Smooth muscle cell (in vitro differentiated cells): ENCODE data around the gene GLDC. TPM values are rescaled to one million over a fixed set of nuclear protein-coding genes. Genes with fewer than 3 reads are reported as not detected.

Experiments used
- DNase-seq: peaks from one replicate; lab custom pipeline; 2025; ENCODE audit not compliant: unreplicated experiment; lab: John Stamatoyannopoulos, UW
- H2AFZ ChIP-seq: fragments of 200-600 bp; sonication (generic); 2 replicates; pipeline ENCODE4 v1.6.0; 2016; ENCODE audit warnings: antibody characterized with exemption, low read depth, mild to moderate bottlenecking
- H3F3A ChIP-seq: fragments of 200-600 bp; sonication (generic); 2 replicates; pipeline ENCODE4 v1.6.0; 2017; ENCODE audit warnings: antibody characterized with exemption, low read depth
- H3K27ac ChIP-seq: fragments of 200-600 bp; sonication (generic); 2 replicates; pipeline ENCODE4 v1.5.1; 2016; ENCODE audit warnings: low read depth, mild to moderate bottlenecking
- H3K27me3 ChIP-seq: fragments of 200-600 bp; sonication (generic); 2 replicates; pipeline ENCODE4 v1.6.1; 2016; ENCODE audit warnings: low read depth, mild to moderate bottlenecking
- H3K36me3 ChIP-seq: fragments of 200-600 bp; sonication (generic); 2 replicates; pipeline ENCODE4 v1.5.1; 2016; ENCODE audit warnings: low read depth
- H3K4me1 ChIP-seq: fragments of 200-600 bp; sonication (generic); 2 replicates; pipeline ENCODE4 v1.5.1; 2016; ENCODE audit warnings: low read depth
- H3K4me2 ChIP-seq: fragments of 200-600 bp; sonication (generic); 2 replicates; pipeline ENCODE4 v1.6.0; 2016; ENCODE audit warnings: mild to moderate bottlenecking
- H3K4me3 ChIP-seq: fragments of 200-600 bp; sonication (generic); 2 replicates; pipeline ENCODE4 v1.5.1; 2016; ENCODE audit warnings: mild to moderate bottlenecking
- H3K79me2 ChIP-seq: fragments of 200-600 bp; sonication (generic); 2 replicates; pipeline ENCODE4 v1.6.0; 2016; ENCODE audit warnings: low read depth, mild to moderate bottlenecking
- H3K9ac ChIP-seq: fragments of 200-600 bp; sonication (generic); 2 replicates; pipeline ENCODE4 v1.6.0; 2016; ENCODE audit warnings: low read depth
- H3K9me3 ChIP-seq: fragments of 200-600 bp; sonication (generic); replicated peaks from 2 replicates; pipeline ENCODE4 v1.5.1; 2016; ENCODE audit warnings: low read depth
- H4K20me1 ChIP-seq: fragments of 200-600 bp; sonication (generic); 2 replicates; pipeline ENCODE4 v1.6.0; 2016; ENCODE audit warnings: low read depth
- WGBS: methylation state at CpG from one replicate; pipeline ENCODE4 v1.1.7; 2016; ENCODE audit warnings: low lambda C conversion rate; 5-methylcytosine and 5-hydroxymethylcytosine counted together
- polyA plus RNA-seq: library from polyadenylated mRNA; unstranded; fragments of >200 nt; fragmentation: Nextera tagmentation; extraction: Ambion mirVana; gene quantifications from 2 replicates; pipeline ENCODE4 v1.2.1, GENCODE V29; 2016
- total RNA-seq: library from RNA; depleted of rRNA; stranded (reverse); fragments of >200 nt; gene quantifications from 2 replicates; pipeline ENCODE4 v1.2.3, GENCODE V29; 2014
- TF ChIP-seq, protein P1 (sequence below): fragments of 200-600 bp; sonication (generic); IDR thresholded peaks from 2 replicates; pipeline ENCODE4 v1.5.1; 2017; ENCODE audit warnings: borderline replicate concordance, mild to moderate bottlenecking, antibody characterized with exemption; ENCODE audit not compliant: insufficient read depth, poor library complexity, severe bottlenecking

Gene GLDC
- total and polyA plus RNA-seq, 2 experiments from 2014 or later, result 0.13 to 0.45 TPM

DNA sequence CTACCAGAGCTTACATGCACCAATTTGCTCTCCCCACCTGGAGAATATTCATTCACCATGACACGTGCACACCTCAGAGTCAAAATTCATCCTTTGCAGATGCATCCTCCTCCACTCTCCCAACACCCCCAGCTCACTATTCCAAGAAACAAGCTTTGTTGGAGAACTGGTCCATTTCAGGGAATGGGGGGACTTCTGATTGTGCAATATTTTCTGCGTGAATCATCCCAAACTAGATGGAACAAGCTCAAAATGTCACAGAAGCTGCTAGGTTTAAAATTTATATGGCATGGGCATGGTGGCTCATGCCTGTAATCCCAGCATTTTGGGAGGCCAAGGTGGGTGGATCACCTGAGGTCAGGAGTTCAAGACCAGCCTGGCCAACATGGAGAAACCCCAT lies 3.6 kb downstream of the GLDC start:
- DNase-seq, result no peak
- H3F3A ChIP-seq, result no peaks in the 10 kb centered on the region
- no peaks in the 10 kb centered on the region for H3K79me2 ChIP-seq
- 91% methylated on average over 2 of the region's 2 CpGs for WGBS
- H3K4me1 ChIP-seq, result peaks cover 3% of the 10 kb centered on the region
- no peak overlapping the region for H3K27ac ChIP-seq
- H4K20me1 ChIP-seq, result no peaks in the 10 kb centered on the region
- no peaks in the 10 kb centered on the region for H3K9me3 ChIP-seq
- H2AFZ ChIP-seq, result no peak overlapping the region
- TF ChIP-seq, protein P1, sequence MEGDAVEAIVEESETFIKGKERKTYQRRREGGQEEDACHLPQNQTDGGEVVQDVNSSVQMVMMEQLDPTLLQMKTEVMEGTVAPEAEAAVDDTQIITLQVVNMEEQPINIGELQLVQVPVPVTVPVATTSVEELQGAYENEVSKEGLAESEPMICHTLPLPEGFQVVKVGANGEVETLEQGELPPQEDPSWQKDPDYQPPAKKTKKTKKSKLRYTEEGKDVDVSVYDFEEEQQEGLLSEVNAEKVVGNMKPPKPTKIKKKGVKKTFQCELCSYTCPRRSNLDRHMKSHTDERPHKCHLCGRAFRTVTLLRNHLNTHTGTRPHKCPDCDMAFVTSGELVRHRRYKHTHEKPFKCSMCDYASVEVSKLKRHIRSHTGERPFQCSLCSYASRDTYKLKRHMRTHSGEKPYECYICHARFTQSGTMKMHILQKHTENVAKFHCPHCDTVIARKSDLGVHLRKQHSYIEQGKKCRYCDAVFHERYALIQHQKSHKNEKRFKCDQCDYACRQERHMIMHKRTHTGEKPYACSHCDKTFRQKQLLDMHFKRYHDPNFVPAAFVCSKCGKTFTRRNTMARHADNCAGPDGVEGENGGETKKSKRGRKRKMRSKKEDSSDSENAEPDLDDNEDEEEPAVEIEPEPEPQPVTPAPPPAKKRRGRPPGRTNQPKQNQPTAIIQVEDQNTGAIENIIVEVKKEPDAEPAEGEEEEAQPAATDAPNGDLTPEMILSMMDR, result no peak
- H3K36me3 ChIP-seq, result no peaks in the 10 kb centered on the region
- no peak overlapping the region for H3K4me2 ChIP-seq
- peaks cover 44% of the 10 kb centered on the region for H3K27me3 ChIP-seq
- H3K4me3 ChIP-seq, result no peak overlapping the region
- no peak overlapping the region for H3K9ac ChIP-seq

DNA sequence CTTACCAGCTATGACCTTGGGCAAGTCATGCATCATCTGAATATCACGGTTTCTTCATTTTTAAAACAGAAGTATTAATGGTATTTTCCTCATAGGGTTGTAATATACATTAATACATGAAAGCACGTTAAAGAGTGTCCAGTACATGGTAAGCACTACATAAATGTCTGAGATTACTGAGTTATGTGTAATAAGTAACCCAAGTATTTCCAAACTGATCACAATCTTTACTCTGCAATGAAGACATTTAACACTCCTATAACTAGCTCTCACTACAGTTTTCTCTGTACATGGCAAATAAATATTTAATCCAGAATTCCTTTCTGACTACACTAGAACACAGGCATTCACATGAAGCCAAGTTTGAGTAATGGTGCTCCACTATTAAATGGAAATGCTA lies 4.0 kb downstream of the GLDC start:
- TF ChIP-seq, protein P1, result no peak
- peaks cover 3% of the 10 kb centered on the region for H3K4me1 ChIP-seq
- H3K27me3 ChIP-seq, result peaks cover 40% of the 10 kb centered on the region
- no peak overlapping the region for H3K4me2 ChIP-seq
- H3K79me2 ChIP-seq, result no peaks in the 10 kb centered on the region
- no peaks in the 10 kb centered on the region for H3F3A ChIP-seq
- WGBS, result 84% methylated on average over 2 of the region's 2 CpGs
- no peak overlapping the region for H3K27ac ChIP-seq
- no peak overlapping the region for H3K9ac ChIP-seq
- H3K4me3 ChIP-seq, result no peak overlapping the region
- H3K36me3 ChIP-seq, result no peaks in the 10 kb centered on the region
- H3K9me3 ChIP-seq, result no peaks in the 10 kb centered on the region
- no peak for DNase-seq
- H4K20me1 ChIP-seq, result no peaks in the 10 kb centered on the region
- H2AFZ ChIP-seq, result no peak overlapping the region

DNA sequence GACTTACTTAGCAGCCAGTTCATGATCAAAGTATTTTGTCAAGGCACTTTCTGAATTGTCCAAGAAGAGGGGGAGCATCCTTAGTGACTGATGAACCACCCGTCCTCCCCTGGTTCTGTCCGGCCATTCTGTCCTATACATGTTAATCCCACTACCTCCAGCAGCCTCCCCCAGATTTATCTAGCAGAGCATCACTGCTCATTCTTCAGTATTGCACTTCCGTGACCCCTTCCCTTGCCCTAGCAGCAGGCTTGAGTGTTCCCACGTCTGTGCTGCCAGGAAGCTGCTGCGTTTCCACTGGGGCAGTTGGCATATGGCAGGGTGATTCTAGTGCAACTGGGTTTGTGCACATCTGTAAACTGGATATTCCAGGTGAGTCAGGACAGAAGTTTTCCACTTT lies 4.5 kb downstream of the GLDC start:
- H2AFZ ChIP-seq, result no peak overlapping the region
- 83% methylated on average over 5 of the region's 5 CpGs for WGBS
- H3K36me3 ChIP-seq, result no peaks in the 10 kb centered on the region
- no peak overlapping the region for H3K27ac ChIP-seq
- H3K4me3 ChIP-seq, result no peak overlapping the region
- peaks cover 35% of the 10 kb centered on the region for H3K27me3 ChIP-seq
- H3K4me2 ChIP-seq, result no peak overlapping the region
- H3K9ac ChIP-seq, result no peak overlapping the region
- H3F3A ChIP-seq, result no peaks in the 10 kb centered on the region
- H4K20me1 ChIP-seq, result no peaks in the 10 kb centered on the region
- H3K4me1 ChIP-seq, result peaks cover 3% of the 10 kb centered on the region
- no peaks in the 10 kb centered on the region for H3K79me2 ChIP-seq
- no peak for DNase-seq
- H3K9me3 ChIP-seq, result no peaks in the 10 kb centered on the region
- TF ChIP-seq, protein P1, result no peak

DNA sequence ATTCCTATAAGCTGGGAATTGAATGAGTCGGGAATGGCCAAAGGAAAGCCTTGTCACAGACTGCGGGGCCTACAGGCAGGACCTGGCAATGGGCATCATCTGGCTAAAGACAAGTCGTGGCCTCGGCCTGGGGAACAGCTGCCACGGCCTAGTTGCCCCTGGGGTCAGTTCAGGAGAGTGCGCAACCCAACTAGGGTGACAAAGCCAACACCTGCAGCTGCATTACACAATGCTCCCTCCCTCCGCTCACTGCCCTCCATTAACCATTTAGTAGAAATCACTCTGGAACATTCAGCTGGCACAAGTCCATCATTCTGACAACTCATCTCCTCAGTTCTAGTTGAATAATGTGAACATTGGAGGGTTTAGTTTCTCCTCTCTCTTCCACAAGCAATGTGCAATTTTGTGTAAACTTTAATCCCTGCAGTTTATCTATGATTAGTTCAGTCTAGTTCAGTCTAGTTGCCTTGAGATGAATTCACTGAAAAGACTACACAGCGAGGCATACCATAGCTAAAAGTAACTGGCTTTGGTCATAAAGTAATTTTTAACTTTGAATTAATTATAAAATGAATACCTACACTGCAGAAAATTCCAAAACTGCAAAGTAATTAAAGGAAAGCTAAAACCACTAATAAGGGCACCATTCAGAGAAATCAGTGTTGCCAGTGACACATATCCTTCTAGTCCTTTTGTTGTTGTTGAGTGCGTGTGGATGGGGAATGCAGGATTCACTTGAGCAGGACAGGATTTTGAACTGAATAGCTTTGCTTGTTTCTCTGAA lies 5.1 kb downstream of the GLDC start:
- no peaks in the 10 kb centered on the region for H4K20me1 ChIP-seq
- H3K27me3 ChIP-seq, result peaks cover 29% of the 10 kb centered on the region
- no peak overlapping the region for H3K4me3 ChIP-seq
- H3K36me3 ChIP-seq, result no peaks in the 10 kb centered on the region
- no peak overlapping the region for H3K27ac ChIP-seq
- H3K4me2 ChIP-seq, result no peak overlapping the region
- H3F3A ChIP-seq, result no peaks in the 10 kb centered on the region
- H3K9me3 ChIP-seq, result no peaks in the 10 kb centered on the region
- no peak overlapping the region for H2AFZ ChIP-seq
- peaks cover 3% of the 10 kb centered on the region for H3K4me1 ChIP-seq
- H3K9ac ChIP-seq, result no peak overlapping the region
- WGBS, result 92% methylated on average over 8 of the region's 9 CpGs
- H3K79me2 ChIP-seq, result no peaks in the 10 kb centered on the region
- DNase-seq, result no peak
- TF ChIP-seq, protein P1, result no peak
